ENCODE measurements around the gene USP5. TPM values are rescaled to one million over a fixed set of nuclear protein-coding genes. Genes with fewer than 3 reads are reported as not detected.
A peak's percentile ranks its signal among the peaks of the same experiment; 100 is the strongest.
"Not testable (repeated sequence)": the region's sequence is repeated elsewhere in the genome, so short reads cannot be mapped to it uniquely, and the experiment has no call there.

Gene USP5
- total RNA-seq, 2 experiments from 2014 or later, result 125 to 127 TPM

GRCh38 chr12:6894321-6894720, 42.4 kb downstream of the USP5 start:
- DNase-seq, result no peak
- Mint-ChIP-seq H3K36me3 (peaks cover 1% of the 10 kb centered on the region), H3K27me3 (no peaks in the 10 kb centered on the region), H3K27ac (no peak overlapping the region), H3K4me3 (no peak overlapping the region), H3K4me1 (peaks cover 19% of the 10 kb centered on the region), H3K9me3 (no peaks in the 10 kb centered on the region)

GRCh38 chr12:6896846-6897435, 45.0 kb downstream of the USP5 start:
- H3K4me3 Mint-ChIP-seq, result no peak overlapping the region
- H3K9me3 Mint-ChIP-seq, result no peaks in the 10 kb centered on the region
- DNase-seq, result no peak
- peaks cover 1% of the 10 kb centered on the region for H3K36me3 Mint-ChIP-seq
- H3K4me1 Mint-ChIP-seq, result peaks cover 18% of the 10 kb centered on the region
- H3K27me3 Mint-ChIP-seq, result no peaks in the 10 kb centered on the region
- H3K27ac Mint-ChIP-seq, result no peak overlapping the region

- DNase-seq, result no peak
- H3K36me3 Mint-ChIP-seq, result no peaks in the 10 kb centered on the region
- no peak overlapping the region for H3K27ac Mint-ChIP-seq
- H3K27me3 Mint-ChIP-seq, result no peaks in the 10 kb centered on the region
- no peaks in the 10 kb centered on the region for H3K9me3 Mint-ChIP-seq
- H3K4me3 Mint-ChIP-seq, result no peak overlapping the region
- H3K4me1 Mint-ChIP-seq, result peaks cover 12% of the 10 kb centered on the region
Observed at GRCh38 chr12:6899427-6899826, 47.5 kb downstream of the USP5 start.

- Mint-ChIP-seq H3K27ac (no peak overlapping the region), H3K4me3 (no peak overlapping the region), H3K4me1 (peaks cover 12% of the 10 kb centered on the region), H3K9me3 (no peaks in the 10 kb centered on the region), H3K36me3 (no peaks in the 10 kb centered on the region), H3K27me3 (no peaks in the 10 kb centered on the region)
- peak; percentile 30 for DNase-seq
Observed at GRCh38 chr12:6899837-6900519, 48.0 kb downstream of the USP5 start.

GRCh38 chr12:6902448-6902847, 50.5 kb downstream of the USP5 start:
- Mint-ChIP-seq H3K9me3 (no peaks in the 10 kb centered on the region), H3K27ac (no peak overlapping the region), H3K4me3 (no peak overlapping the region), H3K36me3 (no peaks in the 10 kb centered on the region), H3K27me3 (no peaks in the 10 kb centered on the region), H3K4me1 (peaks cover 12% of the 10 kb centered on the region)
- no peak for DNase-seq

- H3K36me3 Mint-ChIP-seq, result no peaks in the 10 kb centered on the region
- no peaks in the 10 kb centered on the region for H3K27me3 Mint-ChIP-seq
- H3K4me1 Mint-ChIP-seq, result peaks cover 12% of the 10 kb centered on the region
- no peak for DNase-seq
- no peak overlapping the region for H3K4me3 Mint-ChIP-seq
- H3K9me3 Mint-ChIP-seq, result no peaks in the 10 kb centered on the region
- no peak overlapping the region for H3K27ac Mint-ChIP-seq
Observed at GRCh38 chr12:6903722-6904121, 51.8 kb downstream of the USP5 start.

- Mint-ChIP-seq H3K4me3 (no peak within 1 kb of the TSS), H3K27me3 (no peaks in the 10 kb centered on the region), H3K9me3 (no peaks in the 10 kb centered on the region), H3K36me3 (no peaks in the 10 kb centered on the region), H3K27ac (no peak within 1 kb of the TSS), H3K4me1 (peaks cover 10% of the 10 kb centered on the region)
- peak; percentile 97 for DNase-seq
Observed at GRCh38 chr12:6904280-6905276, 52.6 kb downstream of the USP5 start, which contains the start of gene LRRC23. LRRC23 (plus strand) TSS chr12:6904822; CDS start chr12:6905634, 812 bp downstream.

GRCh38 chr12:6905414-6906040, 53.6 kb downstream of the USP5 start:
- Mint-ChIP-seq H3K36me3 (no peaks in the 10 kb centered on the region), H3K4me3 (no peak overlapping the region), H3K9me3 (no peaks in the 10 kb centered on the region), H3K27me3 (no peaks in the 10 kb centered on the region), H3K4me1 (peaks cover 2% of the 10 kb centered on the region), H3K27ac (no peak overlapping the region)
- DNase-seq, result no peak

- H3K36me3 Mint-ChIP-seq, H3K4me3 Mint-ChIP-seq, H3K9me3 Mint-ChIP-seq, H3K27ac Mint-ChIP-seq, DNase-seq, H3K27me3 Mint-ChIP-seq, H3K4me1 Mint-ChIP-seq: not testable (repeated sequence)
Observed at GRCh38 chr12:6908141-6908540, 56.2 kb downstream of the USP5 start.

- Mint-ChIP-seq H3K9me3 (no peaks in the 10 kb centered on the region), H3K4me1 (peaks cover 12% of the 10 kb centered on the region), H3K27me3 (no peaks in the 10 kb centered on the region), H3K36me3 (no peaks in the 10 kb centered on the region), H3K27ac (no peak overlapping the region), H3K4me3 (no peak overlapping the region)
- no peak for DNase-seq
Observed at GRCh38 chr12:6909421-6910145, 57.6 kb downstream of the USP5 start.

- H3K27ac Mint-ChIP-seq, result no peak overlapping the region
- no peaks in the 10 kb centered on the region for H3K9me3 Mint-ChIP-seq
- H3K4me1 Mint-ChIP-seq, result peaks cover 23% of the 10 kb centered on the region
- peaks cover 22% of the 10 kb centered on the region for H3K36me3 Mint-ChIP-seq
- peak overlapping the region; percentile 59 for H3K4me3 Mint-ChIP-seq
- DNase-seq, result no peak
- H3K27me3 Mint-ChIP-seq, result no peaks in the 10 kb centered on the region
Observed at GRCh38 chr12:6912164-6912935, 60.4 kb downstream of the USP5 start.

GRCh38 chr12:6914246-6914946, 62.4 kb downstream of the USP5 start, which contains the start of gene ENO2:
ENO2 (plus strand) TSS chr12:6914580; CDS start chr12:6915833, 1,253 bp downstream.
- Mint-ChIP-seq H3K27me3 (no peaks in the 10 kb centered on the region), H3K27ac (peak within 1 kb of the TSS; percentile 90), H3K36me3 (peaks cover 28% of the 10 kb centered on the region), H3K9me3 (no peaks in the 10 kb centered on the region), H3K4me1 (peaks cover 23% of the 10 kb centered on the region), H3K4me3 (peak within 1 kb of the TSS; percentile 100)
- DNase-seq, result peak; percentile 87

Data from activated naive CD8-positive, alpha-beta T cell treated with anti-CD3 and anti-CD28 coated beads for 36 hours (primary cell).